IMR-90 (cell line): Measurements from ENCODE around the gene CTNNA1. TPM values are rescaled to one million over a fixed set of nuclear protein-coding genes. Genes with fewer than 3 reads are reported as not detected.

ENCODE experiments used
- ATAC-seq: fragments of 200-7000 bp; cut with Tn5 transposase; 2 replicates; pipeline ENCODE4 v1.9.1; 2020; ENCODE audit warnings: low read depth, mild to moderate bottlenecking, moderate library complexity
- BruUV-seq: library from RNA; stranded (reverse); fragments of 400-500 nt; replicated peaks from 2 replicates; lab custom pipeline; 2021; lab: Mats Ljungman, UMichigan
- CTCF ChIA-PET: fragments of 300-600 bp; formaldehyde crosslinking; extraction: SDS; loops from one replicate; lab custom pipeline; 2021; ENCODE audit warnings: antibody characterized with exemption; lab: Yijun Ruan, JAX
- POLR2A ChIA-PET: fragments of 300-600 bp; sonication (Branson Sonifier 250); formaldehyde crosslinking; loops from one replicate; lab custom pipeline; 2022; ENCODE audit warnings: antibody characterized with exemption; ENCODE audit not compliant: unreplicated experiment; lab: Charles Lee
- DNase-seq: peaks from one replicate; pipeline ENCODE4 v3.0.0; 2013
- H2AFZ ChIP-seq: replicated peaks from 2 replicates; pipeline ENCODE3; 2013; ENCODE audit warnings: low read length, mild to moderate bottlenecking; ENCODE audit not compliant: poor library complexity
- H2AK5ac ChIP-seq: 2 replicates; pipeline ENCODE4 v1.6.1; 2013; ENCODE audit warnings: low read depth, low read length, inconsistent platforms
- H2AK9ac ChIP-seq: replicated peaks from 2 replicates; pipeline ENCODE3; 2013; ENCODE audit warnings: mild to moderate bottlenecking, low read depth, low read length, moderate library complexity; ENCODE audit not compliant: poor library complexity
- H2BK120ac ChIP-seq: 2 replicates; pipeline ENCODE4 v1.6.1; 2013; ENCODE audit warnings: low read depth, low read length, inconsistent platforms
- H2BK15ac ChIP-seq: 3 replicates; pipeline ENCODE4 v1.6.1; 2013; ENCODE audit warnings: low read depth, low read length, inconsistent platforms
- H2BK20ac ChIP-seq: 2 replicates; pipeline ENCODE4 v1.6.1; 2013; ENCODE audit warnings: low read depth, mild to moderate bottlenecking, inconsistent platforms, low read length, moderate library complexity
- H2BK5ac ChIP-seq: 2 replicates; pipeline ENCODE4 v1.6.1; 2013; ENCODE audit warnings: mild to moderate bottlenecking, low read depth, low read length, inconsistent platforms; ENCODE audit not compliant: poor library complexity, severe bottlenecking
- H3K14ac ChIP-seq: replicated peaks from 2 replicates; pipeline ENCODE4 v1.6.1; 2013; ENCODE audit warnings: low read depth, low read length, inconsistent platforms
- H3K18ac ChIP-seq: 2 replicates; pipeline ENCODE4 v1.6.1; 2013; ENCODE audit warnings: low read depth, low read length, control low read depth
- H3K23ac ChIP-seq: 2 replicates; pipeline ENCODE4 v1.6.1; 2013; ENCODE audit warnings: low read depth, low read length, inconsistent platforms
- H3K27ac ChIP-seq: 2 replicates; pipeline ENCODE4 v1.5.1; 2013; ENCODE audit warnings: mild to moderate bottlenecking, control low read depth, low read length; ENCODE audit not compliant: insufficient read depth
- H3K27me3 ChIP-seq: 2 replicates; pipeline ENCODE4 v1.6.1; 2013; ENCODE audit warnings: low read length; ENCODE audit not compliant: control insufficient read depth, insufficient read depth
- H3K36me3 ChIP-seq: 2 replicates; pipeline ENCODE4 v1.6.1; 2013; ENCODE audit warnings: low read length, mixed read lengths; ENCODE audit not compliant: control insufficient read depth, insufficient read depth
- H3K4ac ChIP-seq: 2 replicates; pipeline ENCODE4 v1.6.1; 2013; ENCODE audit warnings: low read depth, low read length, inconsistent platforms
- H3K4me1 ChIP-seq: 2 replicates; pipeline ENCODE4 v1.6.1; 2013; ENCODE audit warnings: low read length, mixed read lengths; ENCODE audit not compliant: control insufficient read depth, insufficient read depth
- H3K4me2 ChIP-seq: 2 replicates; pipeline ENCODE4 v1.6.1; 2013; ENCODE audit warnings: low read depth, mild to moderate bottlenecking, control low read depth, low read length, moderate library complexity
- H3K4me3 ChIP-seq: 2 replicates; pipeline ENCODE4 v1.5.1; 2013; ENCODE audit warnings: low read depth, mild to moderate bottlenecking, control low read depth, low read length, moderate library complexity; ENCODE audit not compliant: insufficient read depth
- H3K56ac ChIP-seq: 2 replicates; pipeline ENCODE4 v1.6.1; 2013; ENCODE audit warnings: low read length, inconsistent platforms; ENCODE audit not compliant: insufficient read depth; ENCODE audit errors: extremely low read depth
- H3K79me1 ChIP-seq, 2 experiments: 2 replicates each; pipeline ENCODE4 v1.6.1; 2013; ENCODE audit warnings: low read length in 2 of 2, inconsistent platforms in 1 of 2, low read depth in 1 of 2
- H3K9ac ChIP-seq: 2 replicates; pipeline ENCODE4 v1.6.1; 2013; ENCODE audit warnings: low read depth, low read length, control low read depth
- H3K9me1 ChIP-seq: 2 replicates; pipeline ENCODE4 v1.6.1; 2013; ENCODE audit warnings: low read length, inconsistent platforms; ENCODE audit not compliant: insufficient read depth
- H3K9me3 ChIP-seq: 2 replicates; pipeline ENCODE4 v1.6.1; 2013; ENCODE audit warnings: low read length; ENCODE audit not compliant: control insufficient read depth, insufficient read depth
- H4K20me1 ChIP-seq: 2 replicates; pipeline ENCODE4 v1.6.1; 2013; ENCODE audit warnings: low read length, inconsistent platforms; ENCODE audit not compliant: insufficient read depth
- H4K5ac ChIP-seq: 2 replicates; pipeline ENCODE4 v1.6.1; 2013; ENCODE audit warnings: mild to moderate bottlenecking, low read depth, low read length, control low read depth
- H4K8ac ChIP-seq, 2 experiments: 2 replicates each; pipeline ENCODE4 v1.6.1; 2013; ENCODE audit warnings: low read depth in 2 of 2, low read length in 2 of 2, control low read depth in 1 of 2, inconsistent platforms in 1 of 2
- H4K91ac ChIP-seq: 2 replicates; pipeline ENCODE4 v1.6.1; 2013; ENCODE audit warnings: low read depth, low read length, inconsistent platforms; ENCODE audit not compliant: insufficient read depth
- BHLHE40 ChIP-seq: fragments of 150-350 bp; IDR thresholded peaks from 2 replicates; pipeline ENCODE4 v1.6.1; 2016; ENCODE audit warnings: mild to moderate bottlenecking, low read depth, low read length
- CHD1 ChIP-seq: IDR thresholded peaks from 2 replicates; pipeline ENCODE4 v1.6.1; 2012; ENCODE audit warnings: low read depth, low read length, improper control_type of control experiment
- CTCF ChIP-seq: conservative IDR thresholded peaks from 2 replicates; pipeline ENCODE4 v1.5.1; 2012; ENCODE audit warnings: mild to moderate bottlenecking, low read depth, low read length, improper control_type of control experiment
- ELK1 ChIP-seq: fragments of 150-350 bp; IDR thresholded peaks from 2 replicates; pipeline ENCODE4 v1.6.1; 2016; ENCODE audit warnings: low read depth, mild to moderate bottlenecking, low read length, moderate library complexity, borderline replicate concordance
- FOS ChIP-seq: fragments of 150-350 bp; IDR thresholded peaks from 2 replicates; pipeline ENCODE4 v1.6.1; 2016; ENCODE audit warnings: low read depth, low read length
- MAFK ChIP-seq: IDR thresholded peaks from 2 replicates; pipeline ENCODE4 v1.6.1; 2012; ENCODE audit warnings: low read depth, low read length, improper control_type of control experiment
- MAZ ChIP-seq: IDR thresholded peaks from 2 replicates; pipeline ENCODE4 v1.6.1; 2012; ENCODE audit warnings: low read depth, mild to moderate bottlenecking, low read length, improper control_type of control experiment, moderate library complexity, borderline replicate concordance
- MXI1 ChIP-seq: IDR thresholded peaks from 2 replicates; pipeline ENCODE4 v1.6.1; 2012; ENCODE audit warnings: low read depth, mild to moderate bottlenecking, low read length, moderate library complexity, borderline replicate concordance
- NFE2L2 ChIP-seq: fragments of 150-350 bp; IDR thresholded peaks from 2 replicates; pipeline ENCODE4 v1.6.1; 2016; ENCODE audit warnings: low read depth, mild to moderate bottlenecking, low read length
- POLR2A ChIP-seq: IDR thresholded peaks from 2 replicates; pipeline ENCODE4 v1.6.1; 2012; ENCODE audit warnings: mild to moderate bottlenecking, low read depth, low read length
- RAD21 ChIP-seq: IDR thresholded peaks from 2 replicates; pipeline ENCODE4 v1.6.1; 2012; ENCODE audit warnings: low read length, improper control_type of control experiment
- RFX5 ChIP-seq: IDR thresholded peaks from 2 replicates; pipeline ENCODE4 v1.8.0; 2012; ENCODE audit warnings: low read depth, mild to moderate bottlenecking, low read length, moderate library complexity
- SMC3 ChIP-seq: fragments of 150-350 bp; IDR thresholded peaks from 2 replicates; pipeline ENCODE4 v1.6.1; 2016; ENCODE audit warnings: low read depth, mild to moderate bottlenecking, antibody characterized with exemption, low read length, moderate library complexity
- USF2 ChIP-seq: fragments of 150-350 bp; IDR thresholded peaks from 2 replicates; pipeline ENCODE4 v1.6.1; 2017; ENCODE audit warnings: mild to moderate bottlenecking, antibody characterized with exemption, low read length, low read depth
- WGBS, 2 experiments: methylation state at CpG; one replicate each; pipeline versions ENCODE4 v1.1.5 to v1.1.7; 2013; ENCODE audit warnings: missing lambda C conversion rate in 2 of 2; ENCODE audit not compliant: insufficient read length in 1 of 2; ENCODE audit errors: extremely low coverage in 2 of 2; 5-methylcytosine and 5-hydroxymethylcytosine counted together
- dilution Hi-C: fragments of 300-500 bp; cut with HindIII; formaldehyde crosslinking; loops from one replicate; pipeline ENCODE4 v1.14.3; 2018; ENCODE audit warnings: low sequenced_read_pairs; ENCODE audit not compliant: unreplicated experiment
- in situ Hi-C: fragments of 300-500 bp; cut with MboI; formaldehyde crosslinking; loops from 3 replicates; pipeline ENCODE4 v1.14.3; 2019; ENCODE audit warnings: low sequenced_read_pairs, inconsistent platforms, mixed read lengths
- intact Hi-C: fragments of 100-400 bp; cut with micrococcal nuclease; formaldehyde crosslinking; loops from 2 replicates; pipeline ENCODE4 v1.10.0; 2022
- polyA plus RNA-seq, 3 experiments: library from polyadenylated mRNA; depleted of rRNA; stranded (reverse); fragments of >200 nt; gene quantifications; 2 replicates each; pipeline ENCODE4 v1.2.3, GENCODE V29; 2012; ENCODE audit warnings: low replicate concordance in 1 of 3
- total RNA-seq: library from RNA; depleted of rRNA; stranded (reverse); fragments of >200 nt; gene quantifications from 2 replicates; pipeline ENCODE4 v1.2.3, GENCODE V29; 2012

CTNNA1 gene
- total and polyA plus RNA-seq, 2 of the 4 experiments (the other 2 are of a cell fraction) = 220 to 471 TPM

GRCh38 chr5:138705007-138705406 lies 48.2 kb upstream of the CTNNA1 start:
- WGBS, 2 experiments = no CpG with 5 or more reads among the region's 3 CpGs
- Histone ChIP-seq H2AK9ac (no peak overlapping the region), H2AK5ac (no peak overlapping the region), H2BK120ac (no peak overlapping the region), H3K23ac (no peak overlapping the region), H3K14ac (no peak overlapping the region), H2AFZ (no peak overlapping the region), H4K20me1 (no peaks in the 10 kb centered on the region), H3K4me1 (peaks cover 7% of the 10 kb centered on the region), H4K91ac (no peak overlapping the region), H2BK20ac (no peak overlapping the region), H3K79me1 (no peaks in the 10 kb centered on the region), H2BK5ac (no peak overlapping the region), H3K9ac (no peak overlapping the region), H3K9me1 (no peaks in the 10 kb centered on the region), H4K5ac (no peak overlapping the region), H3K9me3 (no peaks in the 10 kb centered on the region), H3K27ac (no peak overlapping the region), H3K4ac (no peak overlapping the region), H3K27me3 (no peaks in the 10 kb centered on the region), H3K36me3 (no peaks in the 10 kb centered on the region), H3K56ac (no peak overlapping the region), H3K4me2 (no peak overlapping the region), H2BK15ac (no peak overlapping the region), H4K8ac (no peak overlapping the region), H3K18ac (no peak overlapping the region), H3K4me3 (no peak overlapping the region)
- BruUV-seq = no TSS peak
- CTCF ChIA-PET = no interaction called here
- TF ChIP-seq FOS (no peak), CTCF (no peak), NFE2L2 (no peak), USF2 (no peak), MAZ (no peak), ELK1 (no peak), RFX5 (no peak), BHLHE40 (no peak), MAFK (no peak), RAD21 (no peak), SMC3 (no peak), POLR2A (no peak), CHD1 (no peak), MXI1 (no peak)
- ATAC-seq (no peak), DNase-seq (no peak)
- POLR2A ChIA-PET = no interaction called here
- dilution Hi-C loops = no loop called here
- in situ Hi-C loops = no loop called here
- intact Hi-C loops = no loop called here
